GM18498 (cell line): Measurements from ENCODE around the gene SLC49A4.

Experiments used
- ATAC-seq: cut with Tn5 transposase; IDR thresholded peaks from one replicate; pipeline ENCODE4 v1.9.1; 2021; ENCODE audit warnings: mild to moderate bottlenecking, moderate library complexity; ENCODE audit not compliant: unreplicated experiment

SLC49A4 gene

GRCh38 chr3:122784436-122784835 lies 10.4 kb upstream of the SLC49A4 start:
- ATAC-seq: no peak

GRCh38 chr3:122785231-122785630 lies 9.6 kb upstream of the SLC49A4 start:
- no peak for ATAC-seq

- no peak for ATAC-seq
Observed at GRCh38 chr3:122786066-122786465, 8.8 kb upstream of the SLC49A4 start.

GRCh38 chr3:122787872-122788271 lies 7.0 kb upstream of the SLC49A4 start:
- no peak for ATAC-seq

GRCh38 chr3:122789585-122790273 lies 5.1 kb upstream of the SLC49A4 start:
- ATAC-seq: no peak

- peak; percentile 66 for ATAC-seq
Observed at GRCh38 chr3:122793568-122794416, 1.1 kb upstream of the SLC49A4 start, which contains the start of gene HSPBAP1. HSPBAP1 (minus strand) TSS chr3:122793831; CDS start chr3:122793680, 151 bp downstream.

- no peak for ATAC-seq
Observed at GRCh38 chr3:122794483-122794778, 438 bp upstream of the SLC49A4 start.

- no peak for ATAC-seq
Observed at GRCh38 chr3:122795674-122796195, 866 bp downstream of the SLC49A4 start.

- ATAC-seq: no peak
Observed at GRCh38 chr3:122797291-122797690, 2.4 kb downstream of the SLC49A4 start.

- no peak for ATAC-seq
Observed at GRCh38 chr3:122799322-122799721, 4.5 kb downstream of the SLC49A4 start.

- no peak for ATAC-seq
Observed at GRCh38 chr3:122800031-122800430, 5.2 kb downstream of the SLC49A4 start.

- ATAC-seq: no peak
Observed at GRCh38 chr3:122800706-122801237, 5.9 kb downstream of the SLC49A4 start.

- no peak for ATAC-seq
Observed at GRCh38 chr3:122802323-122802722, 7.5 kb downstream of the SLC49A4 start.

GRCh38 chr3:122803977-122804376 lies 9.1 kb downstream of the SLC49A4 start:
- ATAC-seq: no peak

- ATAC-seq: no peak
Observed at GRCh38 chr3:122810734-122811133, 15.9 kb downstream of the SLC49A4 start.

GRCh38 chr3:122816587-122816986 lies 21.7 kb downstream of the SLC49A4 start:
- ATAC-seq: no peak

GRCh38 chr3:122824465-122825381 lies 29.9 kb downstream of the SLC49A4 start:
- ATAC-seq: no peak

- no peak for ATAC-seq
Observed at GRCh38 chr3:122825460-122825859, 30.6 kb downstream of the SLC49A4 start.

GRCh38 chr3:122826278-122826677 lies 31.4 kb downstream of the SLC49A4 start:
- no peak for ATAC-seq

- no peak for ATAC-seq
Observed at GRCh38 chr3:122828281-122828680, 33.4 kb downstream of the SLC49A4 start.

GRCh38 chr3:122835590-122835989 lies 40.7 kb downstream of the SLC49A4 start:
- ATAC-seq: no peak
